HCT116 (cell line): Measurements from ENCODE around the gene HOXC6. TPM values are rescaled to one million over a fixed set of nuclear protein-coding genes. Genes with fewer than 3 reads are reported as not detected.

ENCODE experiments used
- ATAC-seq: fragments of 200-7000 bp; cut with Tn5 transposase; 2 replicates; pipeline ENCODE4 v1.9.1; 2020; ENCODE audit warnings: mild to moderate bottlenecking, moderate library complexity
- BruUV-seq: library from RNA; stranded (reverse); fragments of 400-500 nt; replicated peaks from 2 replicates; lab custom pipeline; 2021; lab: Mats Ljungman, UMichigan
- CTCF ChIA-PET: fragments of 300-600 bp; sonication (Branson Sonifier 250); formaldehyde crosslinking; loops from one replicate; lab custom pipeline; 2021; ENCODE audit warnings: antibody characterized with exemption; lab: Charles Lee
- POLR2A ChIA-PET: fragments of 300-600, 350-600 bp; sonication (Branson Sonifier 250); formaldehyde crosslinking; loops from one replicate; lab custom pipeline; 2021; ENCODE audit warnings: antibody characterized with exemption; lab: Charles Lee
- RAD21 ChIA-PET, 2 experiments: fragments of 300-600 bp; sonication (Branson Sonifier 250); formaldehyde crosslinking; loops; one replicate each; lab custom pipeline; 2023; ENCODE audit warnings: low total read pairs in 2 of 2; ENCODE audit not compliant: uncharacterized antibody in 2 of 2, unreplicated experiment in 2 of 2, low non-redundant PET in 1 of 2; lab: Charles Lee
- DNase-seq: peaks from one replicate; pipeline ENCODE4 v3.0.0-alpha.2; 2010; ENCODE audit warnings: low read depth, low spot score
- H2AFZ ChIP-seq: fragments of 200-600 bp; shearing (Covaris generic), sonication (generic); 2 replicates; pipeline ENCODE4 v1.6.1; 2017; ENCODE audit warnings: low read depth, mixed run types, mixed read lengths, antibody characterized with exemption, low read length; ENCODE audit not compliant: poor library complexity, severe bottlenecking
- H3K27ac ChIP-seq: 2 replicates; pipeline ENCODE4 v1.5.1; 2012; ENCODE audit warnings: low read depth, low read length
- H3K27me3 ChIP-seq: fragments of 200-600 bp; sonication (generic); 2 replicates; pipeline ENCODE4 v1.6.1; 2016; ENCODE audit warnings: mixed run types, low read length, mixed read lengths; ENCODE audit not compliant: insufficient read depth
- H3K36me3 ChIP-seq, 2 experiments: fragments of 200-500 bp in 1 of 2; fragments of 200-600 bp in 1 of 2; sonication (Bioruptor generic) in 1 of 2; sonication (generic) in 1 of 2; 2 replicates each; pipeline versions ENCODE4 v1.5.1 to v1.6.1; 2014 to 2016; ENCODE audit warnings: low read length in 2 of 2, inconsistent platforms in 1 of 2, mixed read lengths in 1 of 2, mixed run types in 1 of 2; ENCODE audit not compliant: insufficient read depth in 2 of 2, control insufficient read depth in 1 of 2
- H3K4me1 ChIP-seq, 2 experiments: fragments of 200-600 bp in 1 of 2; sonication (generic) in 1 of 2; 2 replicates each; pipeline versions ENCODE4 v1.5.1 to v1.6.1; 2012 to 2017; ENCODE audit warnings: low read length in 2 of 2, inconsistent platforms in 1 of 2, mild to moderate bottlenecking in 1 of 2, mixed read lengths in 1 of 2, mixed run types in 1 of 2, moderate library complexity in 1 of 2; ENCODE audit not compliant: insufficient read depth in 2 of 2, control insufficient read depth in 1 of 2
- H3K4me2 ChIP-seq: fragments of 200-600 bp; sonication (generic); 2 replicates; pipeline ENCODE4 v1.6.1; 2017; ENCODE audit warnings: mixed run types, low read length, mixed read lengths
- H3K4me3 ChIP-seq, 2 experiments: fragments of 200-600 bp in 1 of 2; sonication (generic) in 1 of 2; replicated peaks in 1 of 2; 2 replicates each; pipeline ENCODE4 v1.5.1; 2011 to 2016; ENCODE audit warnings: low read length in 2 of 2, control low read depth in 1 of 2, low read depth in 1 of 2, mild to moderate bottlenecking in 1 of 2, mixed read lengths in 1 of 2, mixed run types in 1 of 2
- H3K79me2 ChIP-seq: fragments of 200-600 bp; sonication (generic); 2 replicates; pipeline ENCODE4 v1.6.1; 2017; ENCODE audit warnings: mild to moderate bottlenecking, mixed run types, low read length, moderate library complexity, mixed read lengths; ENCODE audit not compliant: insufficient read depth
- H3K9ac ChIP-seq: fragments of 200-600 bp; sonication (generic); 2 replicates; pipeline ENCODE4 v1.6.1; 2016; ENCODE audit warnings: low read length, mixed read lengths
- H3K9me2 ChIP-seq: fragments of 200-600 bp; sonication (generic), shearing (Covaris generic); 2 replicates; pipeline ENCODE4 v1.6.1; 2017; ENCODE audit warnings: mixed run types, mild to moderate bottlenecking, moderate library complexity; ENCODE audit not compliant: insufficient read depth
- H3K9me3 ChIP-seq, 2 experiments: fragments of 200-500 bp in 1 of 2; fragments of 200-600 bp in 1 of 2; sonication (Bioruptor generic) in 1 of 2; sonication (generic) in 1 of 2; 2 replicates each; pipeline ENCODE4 v1.6.1; 2014 to 2017; ENCODE audit warnings: low read length in 2 of 2, mixed read lengths in 2 of 2, inconsistent platforms in 1 of 2, low read depth in 1 of 2, mild to moderate bottlenecking in 1 of 2, mixed run types in 1 of 2, moderate library complexity in 1 of 2; ENCODE audit not compliant: control insufficient read depth in 1 of 2, insufficient read depth in 1 of 2
- H4K20me1 ChIP-seq: fragments of 200-600 bp; sonication (generic), shearing (Covaris generic); 2 replicates; pipeline ENCODE4 v1.6.1; 2017; ENCODE audit warnings: mixed run types, mild to moderate bottlenecking, moderate library complexity; ENCODE audit not compliant: insufficient read depth
- CBX3 ChIP-seq: IDR thresholded peaks from 2 replicates; pipeline ENCODE4 v1.6.1; 2012; ENCODE audit warnings: low read depth
- ELF1 ChIP-seq: IDR thresholded peaks from 2 replicates; pipeline ENCODE4 v1.6.1; 2012; ENCODE audit warnings: low read depth, borderline replicate concordance
- FOSL1 ChIP-seq: IDR thresholded peaks from 2 replicates; pipeline ENCODE4 v1.6.1; 2012; ENCODE audit warnings: low read depth
- JUND ChIP-seq: IDR thresholded peaks from 2 replicates; pipeline ENCODE4 v1.6.1; 2012
- POLR2AphosphoS5 ChIP-seq: IDR thresholded peaks from 2 replicates; pipeline ENCODE4 v1.6.1; 2011; ENCODE audit warnings: mild to moderate bottlenecking, low read depth, low read length, moderate library complexity
- SIN3A ChIP-seq: IDR thresholded peaks from 2 replicates; pipeline ENCODE4 v1.6.1; 2012; ENCODE audit warnings: low read depth
- SP1 ChIP-seq: IDR thresholded peaks from 2 replicates; pipeline ENCODE4 v1.6.1; 2012; ENCODE audit warnings: low read depth
- SRF ChIP-seq: IDR thresholded peaks from 2 replicates; pipeline ENCODE4 v1.6.1; 2012; ENCODE audit warnings: low read depth
- ZFX ChIP-seq: fragments of 450-650 bp; IDR thresholded peaks from 2 replicates; pipeline ENCODE4 v1.6.1; 2017
- ZNF274 ChIP-seq: fragments of 200-500 bp; sonication (Bioruptor generic); IDR thresholded peaks from 2 replicates; pipeline ENCODE4 v1.6.1; 2014; ENCODE audit warnings: mild to moderate bottlenecking, low read depth, low read length, inconsistent platforms
- intact Hi-C: fragments of 100-400 bp; cut with micrococcal nuclease; formaldehyde crosslinking; loops from 2 replicates; pipeline ENCODE4 v1.10.0; 2022
- total RNA-seq: library from RNA; stranded (reverse); gene quantifications from one replicate; pipeline ENCODE4 v1.2.1, GENCODE V29; 2021; ENCODE audit not compliant: unreplicated experiment

Gene HOXC6
- total RNA-seq, 1 experiment from 2014 or later, result 3.1 TPM

GRCh38 chr12:53997204-53998109, 30.8 kb upstream of the HOXC6 start:
- no peak for ATAC-seq
- intact Hi-C loops, result no loop called here
- H3K9ac ChIP-seq, result 0 out of 2 replicates have a peak overlapping the region, but pooled peaks have one; percentile 97
- no peaks in the 10 kb centered on the region for H3K9me3 ChIP-seq
- CTCF ChIA-PET, result interaction anchor here (1.4 to 4.7 kb wide), 4 partner anchors 10 to 204 kb away, joined by 3 to 22 read pairs (median 4); partner anchors contain the start of gene HOXC10
- peaks cover 22 to 46% of the 10 kb centered on the region in 2 experiments for H3K4me1 ChIP-seq
- H2AFZ ChIP-seq, result no peak overlapping the region
- no peaks in the 10 kb centered on the region for H3K9me2 ChIP-seq
- no peaks in the 10 kb centered on the region for H3K27me3 ChIP-seq
- peaks cover 0 to 2% of the 10 kb centered on the region in 2 experiments; a peak in 1 of 4 replicates for H3K36me3 ChIP-seq
- RAD21 ChIA-PET, result interaction anchor here in 1 of 2 experiments (0.5 kb wide), 1 partner anchor 361 kb away, joined by 4 read pairs; no protein-coding TSS in a partner anchor
- TF ChIP-seq JUND, result no peak
- TF ChIP-seq SIN3A, result no peak
- TF ChIP-seq ZFX, result no peak
- TF ChIP-seq SRF, result no peak
- no peak for TF ChIP-seq ELF1
- TF ChIP-seq ZNF274, result no peak
- no peak for TF ChIP-seq CBX3
- no peak for TF ChIP-seq FOSL1
- no peak for TF ChIP-seq SP1
- no peak for TF ChIP-seq POLR2AphosphoS5
- H3K27ac ChIP-seq, result no peak overlapping the region; the same call in 1 of the 2 replicates
- BruUV-seq, result no TSS peak
- POLR2A ChIA-PET, result interaction anchor here (3.4 kb wide), 1 partner anchor 20 kb away, joined by 9 read pairs; no protein-coding TSS in a partner anchor
- no peak overlapping the region for H3K4me3 ChIP-seq
- H4K20me1 ChIP-seq, result no peaks in the 10 kb centered on the region
- peaks cover 50% of the 10 kb centered on the region for H3K79me2 ChIP-seq
- DNase-seq, result no peak
- no peak overlapping the region for H3K4me2 ChIP-seq
